SU-DHL-6 (cell line): ENCODE measurements around the gene FRK.

Experiments used
- CTCF ChIP-seq: fragments of 200-600 bp; sonication (generic); IDR thresholded peaks from one replicate; pipeline ENCODE4 v1.5.1; 2017; ENCODE audit warnings: antibody characterized with exemption, mild to moderate bottlenecking, low read length, moderate library complexity; ENCODE audit not compliant: insufficient read depth, poor library complexity, severe bottlenecking
- EZH2phosphoT487 ChIP-seq: fragments of 200-600 bp; sonication (generic), shearing (Covaris generic); conservative IDR thresholded peaks from 2 replicates; pipeline ENCODE4 v1.6.1; 2018; ENCODE audit warnings: mild to moderate bottlenecking, antibody characterized with exemption, low read length, moderate library complexity, mixed read lengths

GRCh38 chr6:115934145-115934544 lies 126.5 kb downstream of the FRK start:
- TF ChIP-seq CTCF (no peak), EZH2phosphoT487 (no peak)
